T-cell (primary cell): ENCODE measurements around the gene RNF125. TPM values are rescaled to one million over a fixed set of nuclear protein-coding genes. Genes with fewer than 3 reads are reported as not detected.

Experiments
- ATAC-seq, 4 experiments: fragments of 200-7000 bp in 3 of 4; fragments of 150-1000 bp in 1 of 4; cut with Tn5 transposase; replicated peaks in 1 of 4; 1 replicate in 3 of 4; 2 replicates in 1 of 4; pipeline ENCODE4 v1.10.0; 2021; ENCODE audit warnings: moderate library complexity in 3 of 4, mild to moderate bottlenecking in 2 of 4, moderate number of reproducible peaks in 1 of 4
- CTCF ChIA-PET, 2 donors: fragments of 300-600 bp; sonication (Branson Sonifier 250); formaldehyde crosslinking; loops; one replicate each; lab custom pipeline; 2022; ENCODE audit warnings: antibody characterized with exemption in 2 of 2; lab: Charles Lee
- POLR2A ChIA-PET, 2 donors: fragments of 300-600 bp; sonication (Branson Sonifier 250); formaldehyde crosslinking; loops; one replicate each; lab custom pipeline; 2022; ENCODE audit warnings: antibody characterized with exemption in 2 of 2; lab: Charles Lee
- DNase-seq, 35 experiments: peaks; one replicate each; pipeline versions ENCODE4 v3.0.0 to v3.0.0-alpha.2; 2013 to 2023
- H3K27ac ChIP-seq: one replicate; pipeline ENCODE4 v1.5.1; 2013; ENCODE audit warnings: low read length
- H3K27me3 ChIP-seq, 2 experiments: replicated peaks in 1 of 2; 1 replicate in 1 of 2; 2 replicates in 1 of 2; pipeline versions ENCODE4 v1.6.1 to v1.7.0; 2013; ENCODE audit warnings: low read length in 1 of 2, mixed read lengths in 1 of 2; ENCODE audit not compliant: control insufficient read depth in 2 of 2, insufficient read depth in 2 of 2; ENCODE audit errors: extremely low read depth in 1 of 2
- H3K36me3 ChIP-seq, 2 donors: 1 replicate in 1 of 2; 2 replicates in 1 of 2; pipeline versions ENCODE4 v1.6.1 to v1.7.0; 2013; ENCODE audit warnings: low read length in 1 of 2; ENCODE audit not compliant: control insufficient read depth in 2 of 2, insufficient read depth in 1 of 2; ENCODE audit errors: extremely low read depth in 1 of 2
- H3K4me1 ChIP-seq, 2 experiments: 1 replicate in 1 of 2; 2 replicates in 1 of 2; pipeline versions ENCODE4 v1.6.1 to v1.7.0; 2013; ENCODE audit warnings: low read length in 2 of 2, mixed read lengths in 1 of 2; ENCODE audit not compliant: insufficient read depth in 2 of 2, control insufficient read depth in 1 of 2; ENCODE audit errors: extremely low read depth in 1 of 2
- H3K4me3 ChIP-seq, 2 donors: 1 replicate in 1 of 2; 2 replicates in 1 of 2; pipeline versions ENCODE4 v1.5.1 to v1.7.0; 2013; ENCODE audit warnings: mild to moderate bottlenecking in 2 of 2, low read length in 1 of 2, moderate library complexity in 1 of 2; ENCODE audit not compliant: control insufficient read depth in 1 of 2; ENCODE audit errors: extremely low read depth in 1 of 2
- H3K9me3 ChIP-seq: 2 replicates; pipeline ENCODE4 v1.7.0; 2013
- H3K27ac Mint-ChIP-seq, 2 donors: one replicate each; pipeline ENCODE4 v1.8.0; 2020 to 2021; ENCODE audit warnings: mild to moderate bottlenecking in 2 of 2, mixed read lengths in 2 of 2
- H3K27me3 Mint-ChIP-seq, 2 donors: one replicate each; pipeline ENCODE4 v1.8.0; 2021 to 2022; ENCODE audit warnings: mixed read lengths in 2 of 2
- H3K36me3 Mint-ChIP-seq: one replicate; pipeline ENCODE4 v1.8.0; 2021; ENCODE audit warnings: mixed read lengths
- H3K4me1 Mint-ChIP-seq, 3 donors: one replicate each; pipeline ENCODE4 v1.8.0; 2020 to 2022; ENCODE audit warnings: mixed read lengths in 3 of 3, mild to moderate bottlenecking in 1 of 3
- H3K4me3 Mint-ChIP-seq, 3 donors: one replicate each; pipeline ENCODE4 v1.8.0; 2020 to 2022; ENCODE audit warnings: mild to moderate bottlenecking in 3 of 3, mixed read lengths in 3 of 3, moderate library complexity in 3 of 3
- H3K9me3 Mint-ChIP-seq, 3 donors: one replicate each; pipeline ENCODE4 v1.8.0; 2020 to 2022; ENCODE audit warnings: mixed read lengths in 3 of 3
- WGBS: methylation state at CpG from one replicate; pipeline ENCODE4 v1.1.5; 2013; ENCODE audit warnings: missing lambda C conversion rate; ENCODE audit not compliant: insufficient coverage; 5-methylcytosine and 5-hydroxymethylcytosine counted together
- total RNA-seq, 35 experiments: library from RNA in 6 of 35; stranded (reverse) in 6 of 35; fragments of 120-200 nt in 1 of 35; gene quantifications; one replicate each; pipeline versions ENCODE4 v1.2.1 to v1.2.4 and lab custom pipeline; 2013 to 2026

RNF125 gene
- total RNA-seq (10 to 100 TPM; 33.6 to 70.1 (median 37.4) TPM), total RNA-seq (lab: John Stamatoyannopoulos, UW) (25.8 to 379 (median 89.9) reads per million in 29 experiments)
- 53.4 TPM for total RNA-seq (2013)

- H3K27me3 Mint-ChIP-seq = no peaks in the 10 kb centered on the region
- peak within 1 kb of the TSS; percentile 84 for H3K27ac ChIP-seq
- peak within 1 kb of the TSS; percentile 98 to 99 for H3K27ac Mint-ChIP-seq
- ChIA-PET CTCF (interaction anchor here (0.5 to 3.1 kb wide), 12 partner anchors 11 to 94 kb away, joined by 3 to 38 read pairs (median 6); partner anchors contain the start of genes RNF138 (in 1 of the 2) and TRAPPC8 (in 1 of the 2)), POLR2A (interaction anchor here (0.5 to 2.5 kb wide), 29 partner anchors 10 to 105 kb away, joined by 3 to 65 read pairs (median 4); partner anchors contain the start of genes RNF138 (in 2 of the 2) and TRAPPC8 (in 2 of the 2))
- peak within 1 kb of the TSS; percentile 99 to 100 (median 99) for H3K4me3 Mint-ChIP-seq
- peak within 1 kb of the TSS; percentile 92 to 100 for H3K4me3 ChIP-seq
- no peaks in the 10 kb centered on the region for H3K27me3 ChIP-seq
- peak; percentile 86 to 96 (median 90) for DNase-seq
- peaks cover 45 to 64% (median 49%) of the 10 kb centered on the region in 3 donors for H3K4me1 Mint-ChIP-seq
- under 1% methylated on average over 60 of the region's 66 CpGs for WGBS
- H3K36me3 ChIP-seq = peaks cover 0 to 5% of the 10 kb centered on the region in 2 donors
- H3K4me1 ChIP-seq = peaks cover 30 to 41% of the 10 kb centered on the region in 2 experiments
- H3K9me3 ChIP-seq = no peaks in the 10 kb centered on the region
- peak; percentile 75 to 84 (median 82) for ATAC-seq
- no peaks in the 10 kb centered on the region for H3K9me3 Mint-ChIP-seq
- peaks cover 13% of the 10 kb centered on the region for H3K36me3 Mint-ChIP-seq
These were observed at the start of gene RNF125 for GRCh38 chr18:32018331-32019250. RNF125 (plus strand) TSS chr18:32018825; CDS start chr18:32018864, 39 bp downstream.

GRCh38 chr18:31970617-31971016, 48.0 kb upstream of the RNF125 start:
- Mint-ChIP-seq H3K36me3 (peaks cover 4% of the 10 kb centered on the region), H3K9me3 (peaks cover 9 to 17% (median 16%) of the 10 kb centered on the region in 3 donors), H3K4me3 (no peak overlapping the region), H3K4me1 (no peaks in the 10 kb centered on the region), H3K27ac (no peak overlapping the region), H3K27me3 (no peaks in the 10 kb centered on the region)
- Histone ChIP-seq H3K4me3 (no peak overlapping the region), H3K9me3 (no peaks in the 10 kb centered on the region), H3K36me3 (no peaks in the 10 kb centered on the region), H3K27ac (no peak overlapping the region), H3K27me3 (peaks cover 0 to 4% of the 10 kb centered on the region in 2 experiments), H3K4me1 (no peaks in the 10 kb centered on the region)
- POLR2A ChIA-PET = interaction anchor here in 1 of 2 donors (1.0 kb wide), 1 partner anchor 56 kb away, joined by 4 read pairs; no protein-coding TSS in a partner anchor
- 45% methylated on average over 1 of the region's 3 CpGs for WGBS
- DNase-seq (no peak), ATAC-seq (no peak)
- CTCF ChIA-PET = interaction anchor here in 1 of 2 donors (1.5 kb wide), 1 partner anchor 14 kb away, joined by 4 read pairs; no protein-coding TSS in a partner anchor

GRCh38 chr18:31973929-31974546, 44.6 kb upstream of the RNF125 start:
- Mint-ChIP-seq H3K4me1 (no peaks in the 10 kb centered on the region), H3K36me3 (peaks cover 7% of the 10 kb centered on the region), H3K27me3 (no peaks in the 10 kb centered on the region), H3K9me3 (peaks cover 9 to 25% (median 23%) of the 10 kb centered on the region in 3 donors), H3K27ac (no peak overlapping the region), H3K4me3 (no peak overlapping the region)
- H3K4me1 ChIP-seq = no peaks in the 10 kb centered on the region
- CTCF ChIA-PET = interaction anchor here (1.4 to 1.5 kb wide), 2 partner anchors 11 to 112 kb away, joined by 3 read pairs; no protein-coding TSS in a partner anchor
- POLR2A ChIA-PET = no interaction called here
- no peaks in the 10 kb centered on the region for H3K36me3 ChIP-seq
- 93% methylated on average over 3 of the region's 4 CpGs for whole genome bisulfite sequencing
- no peak overlapping the region for H3K4me3 ChIP-seq
- no peaks in the 10 kb centered on the region for H3K9me3 ChIP-seq
- H3K27me3 ChIP-seq = no peaks in the 10 kb centered on the region
- no peak for DNase-seq
- ATAC-seq = no peak
- H3K27ac ChIP-seq = no peak overlapping the region

- Histone ChIP-seq H3K36me3 (no peaks in the 10 kb centered on the region), H3K27ac (no peak overlapping the region), H3K4me3 (no peak overlapping the region), H3K4me1 (no peaks in the 10 kb centered on the region), H3K27me3 (no peaks in the 10 kb centered on the region), H3K9me3 (no peaks in the 10 kb centered on the region)
- Mint-ChIP-seq H3K4me1 (no peaks in the 10 kb centered on the region), H3K4me3 (no peak overlapping the region), H3K27me3 (no peaks in the 10 kb centered on the region), H3K36me3 (peaks cover 7% of the 10 kb centered on the region), H3K27ac (no peak overlapping the region), H3K9me3 (peaks cover 9 to 27% (median 25%) of the 10 kb centered on the region in 3 donors)
- DNase-seq (no peak), ATAC-seq (no peak)
- WGBS = 93% methylated on average over 3 of the region's 3 CpGs
- CTCF ChIA-PET = interaction anchor here in 1 of 2 donors (0.9 to 1.9 kb wide), 3 partner anchors 33 to 235 kb away, joined by 3 to 16 read pairs (median 4); partner anchors contain the start of gene TRAPPC8
- POLR2A ChIA-PET = no interaction called here
These were observed 42.4 kb upstream of the RNF125 start for GRCh38 chr18:31976242-31976641.

- WGBS = no CpG with 5 or more reads among the region's 9 CpGs
- ATAC-seq = no peak
These were observed 41.3 kb upstream of the RNF125 start for GRCh38 chr18:31977270-31977872.

More at GRCh38 chr18:31977270-31977872, 41.3 kb upstream of the RNF125 start:
- peak in 25 of 35 experiments; percentile 1 to 65 (median 15) for DNase-seq
- Histone ChIP-seq H3K9me3 (no peaks in the 10 kb centered on the region), H3K4me1 (no peaks in the 10 kb centered on the region), H3K27ac (no peak overlapping the region), H3K36me3 (no peaks in the 10 kb centered on the region), H3K4me3 (no peak overlapping the region), H3K27me3 (no peaks in the 10 kb centered on the region)
- Mint-ChIP-seq H3K27ac (no peak overlapping the region), H3K4me3 (no peak overlapping the region), H3K4me1 (no peaks in the 10 kb centered on the region), H3K9me3 (peaks cover 9 to 27% (median 24%) of the 10 kb centered on the region in 3 donors), H3K36me3 (peaks cover 7% of the 10 kb centered on the region), H3K27me3 (no peaks in the 10 kb centered on the region)
- POLR2A ChIA-PET = no interaction called here
- CTCF ChIA-PET = interaction anchor here (0.5 to 1.9 kb wide), 11 partner anchors 10 to 333 kb away, joined by 3 to 16 read pairs (median 3); partner anchors contain the start of gene TRAPPC8 (in 1 of the 2)
